Body of pancreas (tissue), 4 donors: ENCODE data around the gene DAGLB.

Source experiments
- POLR2A ChIP-seq, 3 donors: fragments of 450-650 bp; IDR thresholded peaks; one replicate each; pipeline ENCODE4 v1.6.1; 2016; ENCODE audit warnings: antibody characterized with exemption in 3 of 3, mild to moderate bottlenecking in 2 of 3
- TF ChIP-seq, protein P1 (sequence below), 7 experiments: fragments of 450-650 bp in 4 of 7; fragments of 200-600 bp in 3 of 7; sonication (generic) in 3 of 7; IDR thresholded peaks; one replicate each; pipeline ENCODE4 v1.5.1; 2016 to 2019; ENCODE audit warnings: antibody characterized with exemption in 7 of 7

DNA sequence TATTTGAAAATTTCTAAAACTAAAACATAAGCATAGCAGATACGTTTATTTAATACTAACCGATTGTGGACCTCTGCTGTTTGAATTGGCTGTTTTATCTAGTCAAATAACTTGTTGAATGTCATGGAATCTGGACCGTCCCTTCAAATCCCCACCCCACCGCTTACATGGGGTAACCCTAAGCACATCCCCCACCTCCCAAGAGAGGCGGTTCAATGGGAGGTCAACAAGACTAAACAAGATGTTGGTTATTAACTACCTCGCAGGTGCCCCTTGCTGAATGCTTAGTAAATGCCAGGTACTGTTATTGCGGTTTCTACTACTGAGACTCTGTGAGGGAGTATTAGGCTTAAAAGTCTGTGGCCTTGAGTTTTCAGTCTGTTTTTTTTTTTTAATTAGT, 70.9 kb downstream of the DAGLB start:
- TF ChIP-seq, protein P1, sequence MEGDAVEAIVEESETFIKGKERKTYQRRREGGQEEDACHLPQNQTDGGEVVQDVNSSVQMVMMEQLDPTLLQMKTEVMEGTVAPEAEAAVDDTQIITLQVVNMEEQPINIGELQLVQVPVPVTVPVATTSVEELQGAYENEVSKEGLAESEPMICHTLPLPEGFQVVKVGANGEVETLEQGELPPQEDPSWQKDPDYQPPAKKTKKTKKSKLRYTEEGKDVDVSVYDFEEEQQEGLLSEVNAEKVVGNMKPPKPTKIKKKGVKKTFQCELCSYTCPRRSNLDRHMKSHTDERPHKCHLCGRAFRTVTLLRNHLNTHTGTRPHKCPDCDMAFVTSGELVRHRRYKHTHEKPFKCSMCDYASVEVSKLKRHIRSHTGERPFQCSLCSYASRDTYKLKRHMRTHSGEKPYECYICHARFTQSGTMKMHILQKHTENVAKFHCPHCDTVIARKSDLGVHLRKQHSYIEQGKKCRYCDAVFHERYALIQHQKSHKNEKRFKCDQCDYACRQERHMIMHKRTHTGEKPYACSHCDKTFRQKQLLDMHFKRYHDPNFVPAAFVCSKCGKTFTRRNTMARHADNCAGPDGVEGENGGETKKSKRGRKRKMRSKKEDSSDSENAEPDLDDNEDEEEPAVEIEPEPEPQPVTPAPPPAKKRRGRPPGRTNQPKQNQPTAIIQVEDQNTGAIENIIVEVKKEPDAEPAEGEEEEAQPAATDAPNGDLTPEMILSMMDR (IDR thresholded peaks at IDR 0.05) = no peak
- no peak for TF ChIP-seq POLR2A (IDR thresholded peaks at IDR 0.05)
